ENCODE results near the gene PATJ.
"Not testable (repeated sequence)": the region's sequence is repeated elsewhere in the genome, so short reads cannot be mapped to it uniquely, and the experiment has no call there.

PATJ gene

DNA sequence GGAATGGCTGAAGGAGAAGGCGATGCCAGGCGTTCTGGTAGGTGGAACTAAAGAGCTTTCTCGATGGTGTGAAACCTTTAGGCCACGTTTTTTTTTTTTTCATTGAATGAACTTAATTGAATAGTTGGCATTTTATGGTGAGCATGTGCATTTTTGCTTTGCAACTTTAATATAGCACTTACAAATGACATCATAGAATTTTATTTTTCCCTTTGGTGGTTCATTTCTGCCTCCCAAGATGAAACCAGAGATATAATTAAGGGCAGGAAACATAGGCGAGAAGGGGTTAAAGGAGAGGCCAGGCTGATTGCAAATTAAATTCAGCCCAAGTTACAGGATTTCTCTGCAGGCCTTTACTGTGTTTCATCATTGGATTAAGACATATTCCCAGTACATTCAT, 366.8 kb downstream of the PATJ start:
- no peak for DNase-seq

DNA sequence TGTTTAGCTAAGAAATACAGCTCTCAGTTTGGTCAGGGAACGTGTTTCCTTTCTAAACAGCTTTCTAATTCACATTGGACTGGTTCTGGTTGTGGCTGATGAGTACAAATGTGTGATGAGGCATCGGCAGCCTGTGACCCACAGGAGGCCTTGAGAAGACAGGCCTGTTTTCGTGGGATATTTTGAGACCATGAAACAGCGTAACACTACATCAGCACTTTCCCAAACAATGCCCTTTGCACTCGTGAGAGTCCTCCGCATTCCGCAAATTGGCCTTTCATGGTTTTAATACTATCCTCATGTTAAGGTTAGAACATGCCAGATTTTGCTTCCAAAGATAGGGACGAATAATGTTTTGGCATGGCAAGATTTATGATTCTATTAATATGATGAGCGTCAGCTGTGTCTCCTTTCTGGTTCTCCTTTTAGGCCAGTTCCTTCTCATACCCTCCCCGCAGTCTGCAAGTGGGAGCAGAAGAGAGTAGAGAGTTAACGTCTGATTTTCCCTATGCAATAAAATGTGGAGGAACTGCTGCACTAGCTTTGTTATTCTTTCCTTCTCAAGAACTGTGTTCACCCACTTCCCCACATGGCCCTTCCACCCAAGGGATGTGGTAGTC, 368.0 kb downstream of the PATJ start:
- no peak for DNase-seq

DNA sequence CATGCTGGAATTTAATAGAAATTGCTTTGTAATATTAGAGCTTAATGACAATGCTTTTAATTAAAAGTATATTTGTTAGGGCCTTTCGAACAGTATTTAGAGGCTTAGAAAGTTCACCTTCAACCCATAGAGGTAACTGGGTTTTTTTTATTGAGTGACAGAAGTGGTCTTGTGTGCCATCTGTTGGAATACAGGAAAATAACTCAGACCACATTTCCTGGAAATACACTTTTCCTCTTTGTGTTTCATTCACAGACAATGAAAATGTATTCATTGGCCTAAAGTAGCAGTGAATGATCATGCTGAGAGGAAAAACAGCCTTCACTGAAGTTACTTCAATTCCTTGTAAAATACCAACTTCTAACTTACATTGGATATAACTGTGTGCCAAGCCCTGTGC, 368.8 kb downstream of the PATJ start:
- DNase-seq: no peak

DNA sequence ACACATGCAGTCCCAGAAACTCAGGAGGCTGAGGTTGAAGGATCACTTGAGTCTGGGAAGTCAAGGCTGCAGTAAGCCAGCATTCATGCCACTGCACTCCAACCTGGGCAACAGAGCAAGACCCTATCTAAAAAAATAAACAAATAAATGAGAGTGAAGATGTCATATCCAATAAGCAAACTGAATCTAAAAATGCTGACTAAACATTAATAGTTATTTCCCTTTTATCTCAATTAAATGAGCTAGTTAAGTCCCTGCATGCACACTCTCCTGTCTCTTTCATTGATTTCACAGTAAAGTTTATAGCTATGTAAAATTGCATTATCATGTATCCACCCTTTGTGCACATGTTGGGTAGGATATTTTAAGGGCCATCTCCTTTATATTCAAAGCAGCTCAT, 371.2 kb downstream of the PATJ start:
- DNase-seq: no peak

DNA sequence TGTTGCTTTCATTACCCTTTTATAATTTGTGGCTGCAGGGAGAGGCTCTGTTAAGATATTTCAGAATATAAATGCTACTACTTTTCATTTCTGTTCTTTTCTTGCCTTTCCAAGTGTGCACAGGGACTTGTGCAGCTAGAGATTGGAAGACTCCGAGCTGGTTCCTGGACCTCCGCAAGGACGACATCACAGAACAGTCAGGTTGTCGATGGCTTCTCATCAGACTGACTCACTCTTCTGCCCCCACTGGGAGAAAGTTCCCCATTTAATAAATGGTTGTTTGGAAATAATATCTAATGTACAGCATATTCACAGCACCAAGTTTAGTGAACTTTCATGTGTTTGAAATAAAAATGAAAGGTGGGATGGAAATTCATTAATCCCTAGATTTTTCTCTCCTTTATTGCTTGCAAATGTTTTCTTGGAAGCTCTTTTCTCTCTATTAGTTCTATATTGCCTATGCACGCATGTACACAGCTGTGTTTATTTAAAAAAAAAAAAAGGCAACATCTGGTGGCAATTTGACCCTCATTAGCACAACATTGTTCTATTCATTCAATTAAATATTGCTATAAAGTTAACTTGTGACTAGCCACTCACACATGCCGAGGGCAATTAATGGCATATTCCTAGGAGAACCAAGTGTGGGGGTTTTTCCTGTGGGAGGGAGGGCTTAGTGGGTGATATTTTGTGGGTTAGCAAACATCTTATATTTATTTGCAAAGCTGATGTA, 374.9 kb downstream of the PATJ start:
- no peak for DNase-seq

DNA sequence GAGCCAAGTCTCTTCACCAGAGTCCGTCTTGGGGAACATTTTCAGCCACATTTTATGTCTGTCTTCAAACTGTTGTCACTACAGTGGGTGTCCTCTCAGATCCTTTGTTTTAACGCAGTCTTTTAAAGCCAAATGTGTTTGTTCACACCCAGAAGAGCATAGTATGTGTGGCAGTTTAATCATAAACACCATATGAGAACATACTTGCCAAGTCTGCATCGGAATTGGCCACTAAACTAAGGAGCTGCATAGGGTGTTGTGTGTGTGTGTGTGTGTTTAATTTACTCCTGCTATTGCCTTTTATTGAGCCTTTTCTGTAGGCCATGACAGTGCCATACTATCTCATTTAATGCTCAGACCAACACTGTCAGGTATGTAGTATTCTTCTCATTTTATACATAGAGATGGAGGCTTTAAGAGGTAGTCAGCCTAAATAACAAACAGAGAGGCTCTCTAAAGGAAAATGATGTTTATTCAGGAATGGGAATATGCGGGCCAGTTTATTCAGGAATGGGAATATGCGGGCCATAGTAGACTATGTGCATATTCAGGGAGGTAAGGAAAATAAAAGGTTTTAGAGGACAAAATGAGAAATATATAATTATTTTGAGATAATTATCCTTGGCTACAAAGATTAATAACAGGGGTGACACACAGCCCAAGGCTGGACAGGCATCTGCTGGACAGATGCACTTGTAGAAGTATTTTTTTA, 384.5 kb downstream of the PATJ start:
- DNase-seq: no peak

DNA sequence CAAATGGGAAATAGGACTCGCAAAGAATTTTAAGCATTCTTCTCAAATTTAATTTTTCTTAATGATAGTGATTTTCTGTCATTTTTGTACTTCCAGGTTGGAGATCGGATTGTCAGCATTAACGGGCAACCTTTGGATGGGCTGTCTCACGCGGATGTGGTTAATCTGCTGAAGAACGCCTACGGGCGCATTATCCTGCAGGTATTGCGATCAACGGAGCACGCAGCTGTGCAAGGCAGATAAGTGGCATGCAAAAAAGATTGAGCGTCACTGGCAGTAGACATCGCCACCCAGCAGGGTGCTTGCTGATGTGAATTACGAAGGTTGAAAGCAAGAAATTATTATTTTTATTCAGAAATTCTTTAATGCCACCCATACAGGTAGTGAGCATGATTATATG, 386.5 kb downstream of the PATJ start:
- DNase-seq: no peak

DNA sequence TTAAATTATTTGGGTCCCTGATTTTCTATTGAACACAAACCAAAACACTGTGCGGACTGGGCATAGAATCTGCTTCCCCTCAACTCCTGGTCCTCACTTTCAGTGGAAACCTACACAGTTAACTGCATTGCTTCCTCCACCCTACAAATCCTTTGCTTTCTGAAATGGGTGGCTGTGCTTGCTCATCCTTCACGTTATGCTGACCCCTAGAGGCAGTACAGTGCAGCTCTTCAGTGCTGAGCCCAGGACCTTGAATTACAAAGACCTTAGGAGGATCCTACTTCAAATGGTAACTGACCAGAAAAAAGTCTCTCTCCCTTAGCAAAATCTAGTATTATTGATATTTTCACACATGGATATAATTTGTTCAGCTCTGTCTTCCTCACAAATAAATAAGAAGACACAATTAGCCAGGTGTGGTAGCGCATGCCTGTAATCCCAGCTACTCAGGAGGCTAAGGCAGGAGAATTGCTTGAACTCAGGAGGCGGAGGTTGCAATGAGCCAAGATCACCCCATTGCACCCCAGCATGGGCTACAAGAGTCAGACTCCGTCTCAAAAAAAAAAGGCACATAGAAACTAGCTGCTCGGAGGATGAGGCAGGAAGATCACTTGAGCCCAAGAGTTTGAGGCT, 388.9 kb downstream of the PATJ start:
- peak; percentile 10 for DNase-seq

DNA sequence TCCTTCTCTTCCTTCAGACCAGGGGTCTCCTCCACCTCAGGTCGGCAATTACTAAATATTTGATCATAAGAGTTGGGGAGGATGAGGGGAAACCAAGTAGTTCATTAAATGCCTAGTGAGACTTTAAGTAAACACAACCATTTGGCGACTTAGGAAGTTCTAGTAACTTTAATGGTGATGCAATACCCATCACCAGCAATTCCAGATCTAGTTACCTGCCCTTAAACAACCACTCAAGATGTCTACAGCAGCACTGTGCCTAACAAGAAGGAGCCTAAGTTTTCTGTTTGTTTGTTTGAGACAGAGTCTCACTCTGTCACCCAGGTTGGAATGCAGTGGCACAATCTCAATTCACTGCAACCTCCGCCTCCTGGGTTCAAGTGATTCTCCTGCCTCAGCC, 395.7 kb downstream of the PATJ start:
- DNase-seq: no peak

DNA sequence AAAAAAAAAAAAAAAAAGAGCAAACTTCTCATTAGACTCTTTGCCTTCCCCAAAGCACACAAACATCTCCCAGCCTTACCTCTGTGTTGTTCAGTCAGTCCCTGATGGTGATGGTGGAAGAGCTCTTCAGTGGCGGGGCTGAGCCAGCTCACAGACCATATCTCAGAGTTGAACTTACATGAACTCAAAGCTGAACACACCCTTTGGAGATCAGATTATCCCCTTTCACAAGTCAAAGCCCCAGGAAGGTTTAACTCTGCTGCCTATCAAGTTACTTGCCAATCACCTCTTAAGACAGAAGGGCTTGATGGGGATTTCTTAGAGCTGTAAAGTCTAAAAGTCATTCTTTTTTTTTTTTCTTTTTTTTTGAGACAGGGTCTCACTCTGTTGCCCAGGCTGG, 397.1 kb downstream of the PATJ start:
- DNase-seq: no peak

DNA sequence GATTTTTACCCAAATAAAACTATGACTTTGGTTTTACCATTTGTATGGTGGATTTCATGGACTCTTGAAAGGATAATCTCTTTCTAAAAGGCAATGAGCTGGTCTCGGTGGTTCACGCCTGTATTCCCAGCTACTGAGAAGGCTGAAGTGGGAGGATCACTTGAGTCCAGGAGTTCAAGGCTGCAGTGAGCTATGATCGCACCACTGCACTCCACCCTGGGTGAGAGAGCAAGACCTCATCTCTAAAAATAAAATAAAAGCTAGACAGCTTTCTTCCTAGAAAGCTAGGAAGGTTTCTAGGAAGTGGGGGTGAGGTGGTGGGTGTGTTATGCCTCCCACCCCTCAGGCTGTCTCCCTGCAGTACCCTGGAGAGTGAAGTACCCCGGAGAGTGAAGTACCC, 398.4 kb downstream of the PATJ start:
- no peak for DNase-seq

DNA sequence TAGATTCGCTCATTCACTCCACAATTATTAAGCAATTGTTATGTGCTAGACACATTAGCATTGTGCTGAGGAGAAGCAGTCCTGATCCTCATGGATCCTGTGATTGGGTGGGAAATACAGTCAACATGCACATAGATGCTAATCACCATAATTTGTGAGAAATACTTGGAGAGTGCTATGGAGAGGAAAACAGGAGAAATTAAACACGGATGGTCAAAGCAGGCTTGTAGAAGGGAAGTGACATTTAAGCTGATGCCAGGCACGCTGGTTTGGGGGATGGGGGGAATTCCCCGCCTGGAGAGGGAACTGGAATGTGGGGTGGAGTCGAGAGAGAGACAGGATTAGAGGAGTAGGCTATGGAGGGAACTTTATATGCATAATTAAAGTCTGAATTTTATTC, 400.2 kb downstream of the PATJ start:
- no peak for DNase-seq

DNA sequence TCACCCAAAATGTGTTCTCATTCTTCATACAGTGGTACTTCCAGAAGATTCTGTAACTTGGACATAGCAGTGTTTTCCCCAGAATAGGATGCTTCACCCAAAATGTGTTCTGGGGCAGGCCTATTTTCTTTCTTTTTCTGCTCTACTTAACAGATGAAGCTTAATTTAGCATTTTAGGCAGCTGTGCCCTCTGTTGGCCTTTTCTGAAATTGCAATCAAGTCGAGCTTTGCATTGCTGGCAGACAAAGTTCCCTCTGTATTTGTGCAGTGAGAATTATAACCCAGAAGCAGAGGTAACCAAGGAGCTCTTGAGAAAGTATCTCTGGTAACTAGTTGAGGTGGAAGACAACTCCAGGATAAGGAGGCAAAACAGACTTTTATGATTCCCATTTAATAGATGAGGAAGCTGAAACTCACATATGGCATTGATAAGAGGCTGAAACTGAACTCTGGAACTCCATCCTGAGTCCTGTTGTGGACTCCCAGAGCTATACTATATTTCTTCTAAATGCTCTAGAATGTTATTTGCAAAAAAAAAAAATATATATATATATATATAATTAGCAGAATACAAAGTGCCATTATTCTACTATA, 402.1 kb downstream of the PATJ start:
- DNase-seq: peak; percentile 4

DNA sequence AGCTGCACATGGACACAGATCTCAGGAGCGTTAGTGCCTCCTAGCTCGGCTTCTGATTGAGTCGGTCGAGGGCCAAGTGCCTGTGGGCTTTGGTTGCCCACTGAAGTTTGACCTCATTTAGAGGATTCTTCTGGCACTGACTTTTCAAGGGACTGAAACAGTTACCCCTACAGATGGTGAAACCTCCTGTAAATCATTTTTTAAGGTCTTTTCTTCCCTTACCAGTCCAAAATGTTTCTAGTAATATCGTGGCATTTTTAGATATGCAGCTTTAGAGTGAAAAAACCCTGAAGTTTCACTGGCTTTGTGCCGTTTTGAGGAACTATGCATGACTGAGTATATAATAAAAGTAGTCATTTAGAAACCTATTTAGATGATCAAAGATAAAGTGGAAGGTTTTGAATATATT, 417.7 kb downstream of the PATJ start:
- DNase-seq: no peak

DNA sequence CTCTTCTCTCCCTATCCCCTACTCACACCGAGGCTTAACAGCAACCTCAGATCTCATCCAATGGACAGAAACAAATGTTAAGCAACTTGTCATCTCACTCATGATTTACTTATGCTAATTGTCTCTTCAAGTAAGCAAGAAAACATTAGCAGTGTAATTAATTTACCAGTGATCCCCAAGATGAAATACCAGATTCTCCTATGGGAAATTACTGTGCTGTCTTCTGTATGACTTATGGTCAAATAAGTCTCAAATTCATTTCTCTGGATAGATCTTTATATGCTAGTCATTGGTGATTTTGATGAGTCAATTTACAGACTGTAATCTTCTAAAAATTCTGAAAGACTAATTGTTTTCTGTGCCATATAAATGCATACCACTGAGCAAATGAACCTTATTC, 419.4 kb downstream of the PATJ start:
- no peak for DNase-seq

DNA sequence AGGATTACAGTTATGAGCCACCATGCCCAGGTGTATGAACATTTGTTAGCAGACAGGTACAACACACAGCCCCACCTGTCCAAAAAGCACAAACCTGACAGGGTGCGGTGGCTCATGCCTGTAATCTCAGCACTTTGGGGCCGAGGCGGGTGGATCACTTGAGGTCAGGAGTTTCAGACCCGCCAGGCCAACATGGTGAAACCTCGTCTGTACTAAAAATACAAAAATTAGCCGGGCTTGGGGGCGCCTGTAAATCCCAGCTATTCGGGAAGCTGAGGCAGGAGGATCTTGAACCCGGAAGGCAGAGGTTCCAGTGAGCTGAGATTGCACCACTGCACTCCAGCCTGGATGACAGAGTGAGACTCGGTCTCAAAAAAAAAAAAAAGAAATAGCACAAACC, 428.1 kb downstream of the PATJ start:
- not testable (repeated sequence) for DNase-seq

DNA sequence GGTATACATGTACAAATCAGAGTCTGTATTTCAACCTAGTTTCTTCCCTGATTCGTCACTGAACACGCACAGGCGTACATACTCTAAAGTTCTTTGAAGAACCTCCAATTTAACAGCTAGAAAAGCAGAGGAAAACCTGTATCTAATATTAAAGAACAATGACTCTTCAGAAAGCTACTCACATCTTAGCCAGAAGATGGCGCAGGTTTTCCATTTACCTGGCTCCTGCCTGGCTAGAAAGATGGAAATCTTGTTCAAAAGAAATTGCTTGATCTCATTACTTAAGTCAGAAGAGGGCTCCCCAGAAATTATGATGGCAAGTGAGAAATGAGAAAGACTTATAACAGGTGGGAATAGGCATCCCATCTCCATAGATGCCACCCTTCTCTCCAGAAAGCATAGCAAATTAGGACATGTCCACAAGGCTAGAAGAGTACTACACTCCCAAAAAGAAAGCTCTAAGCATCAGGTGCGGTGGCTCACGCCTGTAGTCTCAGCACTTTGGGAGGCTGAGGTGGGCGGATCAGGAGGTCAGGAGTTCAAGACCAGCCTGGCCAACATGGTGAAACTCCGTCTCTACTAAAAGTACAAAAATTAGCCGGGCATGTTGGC, 433.4 kb downstream of the PATJ start:
- peak; percentile 41 for DNase-seq

DNA sequence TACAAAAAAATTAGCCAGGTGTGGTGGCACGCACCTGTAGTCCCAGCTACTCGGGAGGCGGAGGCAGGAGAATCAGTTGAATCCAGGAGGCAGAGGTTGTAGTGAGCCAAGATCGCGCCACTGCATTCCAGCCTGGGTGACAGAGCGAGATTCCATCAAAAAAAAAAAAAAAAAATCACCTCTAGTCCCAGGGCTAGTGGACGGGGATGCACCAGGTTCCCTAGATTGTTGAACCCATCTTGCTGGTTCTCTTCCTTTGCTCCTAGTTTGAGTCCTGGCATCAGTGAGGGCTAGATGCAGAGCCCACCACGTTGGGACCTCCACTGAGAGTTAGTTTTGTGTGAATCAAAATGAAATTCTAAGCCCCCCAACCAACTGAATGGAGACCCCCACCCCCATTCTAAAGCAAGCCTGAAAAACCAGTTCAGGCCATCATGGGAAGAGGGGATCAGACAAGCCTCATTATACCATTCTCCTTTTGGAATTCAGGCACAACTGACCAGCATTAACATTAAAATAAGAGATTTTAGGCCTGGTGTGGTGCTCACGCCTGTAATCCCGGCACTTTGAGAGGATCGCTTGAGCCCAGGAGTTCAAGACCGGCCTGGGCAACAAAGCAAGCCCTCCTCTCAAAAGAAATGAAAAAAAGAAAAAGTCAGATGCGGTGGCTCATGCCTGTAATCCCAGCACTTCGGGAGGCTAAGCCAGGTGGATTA, 434.5 kb downstream of the PATJ start:
- no peak for DNase-seq

DNA sequence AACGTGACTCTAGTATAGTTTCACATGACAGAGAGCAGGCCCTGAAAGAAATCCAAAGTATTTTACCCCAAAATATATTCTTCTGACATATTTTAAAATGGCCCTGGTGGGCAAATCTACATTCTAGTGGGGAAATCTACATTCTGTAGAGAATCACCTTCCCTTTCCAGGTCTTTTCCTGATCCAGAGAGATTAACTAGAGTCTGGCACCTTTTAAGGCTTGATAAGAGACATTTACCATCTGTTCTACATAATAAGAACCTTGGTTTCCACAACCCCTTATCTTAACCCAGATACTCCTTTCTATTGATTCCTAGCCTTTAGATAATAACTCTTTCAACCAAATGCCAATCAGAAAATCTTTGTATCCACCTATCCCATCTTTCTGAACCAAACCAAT, 435.3 kb downstream of the PATJ start:
- no peak for DNase-seq

DNA sequence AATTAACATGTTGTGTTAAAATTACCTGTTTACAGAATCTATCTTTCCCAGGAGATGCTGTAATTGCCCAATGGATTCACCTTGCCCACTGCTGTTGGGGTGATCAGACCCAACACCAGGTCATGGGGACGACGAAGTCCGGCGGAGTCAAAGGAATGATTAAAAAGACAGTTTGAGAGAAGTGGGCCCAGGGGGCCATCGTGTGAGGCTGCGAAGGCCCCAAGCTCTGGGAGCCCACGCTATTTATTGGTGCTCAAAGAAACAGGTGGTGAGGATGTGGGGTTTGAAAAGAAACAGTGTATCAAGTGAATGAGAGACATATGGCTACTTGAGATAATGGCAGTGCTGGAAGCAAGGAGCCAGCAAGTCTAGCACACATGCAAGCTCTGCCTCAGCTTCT, 436.1 kb downstream of the PATJ start:
- no peak for DNase-seq

DNA sequence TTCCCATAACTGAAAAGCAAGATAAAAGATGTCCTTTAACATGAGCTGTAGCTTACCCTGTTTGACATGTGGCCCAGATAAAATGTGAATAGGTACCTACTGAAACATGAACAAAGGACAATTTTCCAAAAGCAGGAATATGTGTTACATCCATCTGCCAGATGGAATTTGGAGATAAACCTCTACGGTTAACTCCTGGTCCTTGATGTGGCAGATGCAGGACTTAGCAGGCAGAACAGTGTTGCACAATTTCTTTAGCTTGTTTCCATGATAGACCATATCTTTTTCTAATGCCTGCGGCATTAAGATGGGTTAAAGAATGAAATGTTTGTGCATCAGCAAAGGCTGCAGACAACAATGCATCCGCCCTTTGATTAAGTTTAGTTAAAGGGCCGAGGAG, 437.8 kb downstream of the PATJ start:
- DNase-seq: not testable (repeated sequence)

DNA sequence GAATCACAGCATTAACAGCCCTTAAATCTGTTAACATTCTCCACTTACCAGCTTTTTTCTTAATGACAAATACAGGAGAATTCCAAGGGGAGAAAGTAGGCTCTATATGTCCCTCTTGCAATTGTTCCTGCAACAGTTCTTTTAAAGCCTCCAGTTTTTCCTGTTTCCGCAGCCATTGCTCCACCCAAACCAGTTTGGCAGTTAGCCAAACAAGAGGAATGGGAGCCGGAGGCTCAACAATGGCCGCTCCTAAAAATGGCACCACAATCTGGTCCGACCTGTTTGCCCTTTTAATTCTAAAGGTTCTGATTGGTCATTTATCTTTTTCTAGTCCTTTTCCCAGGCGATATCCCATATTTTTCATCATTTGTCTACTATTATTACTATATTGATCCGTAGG, 438.4 kb downstream of the PATJ start:
- no peak for DNase-seq
